Kidney (tissue), 14 donors: ENCODE data around the gene KLHL11. TPM values are rescaled to one million over a fixed set of nuclear protein-coding genes. Genes with fewer than 3 reads are reported as not detected.
A peak's percentile ranks its signal among the peaks of the same experiment; 100 is the strongest.

ENCODE experiments used
- DNase-seq, 5 donors: peaks; one replicate each; pipeline ENCODE4 v3.0.0-alpha.2; 2013 to 2020
- FAIRE-seq: peaks from 2 replicates; lab custom pipeline; 2012; peaks lifted over from hg19 to GRCh38; lab: Jason Lieb, UNC
- H3K27ac ChIP-seq, 2 donors: one replicate each; pipeline ENCODE4 v1.7.0; 2013; ENCODE audit warnings: low read depth in 2 of 2, low read length in 2 of 2, inconsistent platforms in 1 of 2
- H3K27me3 ChIP-seq: one replicate; pipeline ENCODE4 v1.7.1; 2013; ENCODE audit warnings: low read length, inconsistent platforms; ENCODE audit not compliant: control insufficient read depth, insufficient read depth
- H3K36me3 ChIP-seq, 3 donors: one replicate each; pipeline versions ENCODE4 v1.7.0 to v1.7.1; 2013; ENCODE audit warnings: low read length in 3 of 3, control low read depth in 1 of 3, inconsistent platforms in 1 of 3; ENCODE audit not compliant: insufficient read depth in 3 of 3, control insufficient read depth in 2 of 3
- H3K4me1 ChIP-seq, 3 donors: one replicate each; pipeline versions ENCODE4 v1.7.0 to v1.7.1; 2013; ENCODE audit warnings: low read length in 3 of 3, inconsistent platforms in 1 of 3, low read depth in 1 of 3; ENCODE audit not compliant: control insufficient read depth in 2 of 3, insufficient read depth in 2 of 3
- H3K4me3 ChIP-seq, 3 donors: one replicate each; pipeline versions ENCODE4 v1.7.0 to v1.8.1; 2013; ENCODE audit warnings: low read length in 3 of 3, control low read depth in 1 of 3, inconsistent platforms in 1 of 3
- H3K9ac ChIP-seq, 3 donors: one replicate each; pipeline versions ENCODE4 v1.7.0 to v1.7.1; 2013; ENCODE audit warnings: low read length in 3 of 3, control low read depth in 1 of 3, inconsistent platforms in 1 of 3
- H3K9me3 ChIP-seq, 3 donors: one replicate each; pipeline versions ENCODE4 v1.7.0 to v1.7.1; 2013; ENCODE audit warnings: low read length in 3 of 3, control low read depth in 1 of 3, inconsistent platforms in 1 of 3; ENCODE audit not compliant: control insufficient read depth in 2 of 3, insufficient read depth in 1 of 3
- CTCF ChIP-seq: IDR thresholded peaks from 3 replicates; pipeline ENCODE4 v1.5.1; 2012; ENCODE audit warnings: mild to moderate bottlenecking, moderate library complexity, borderline replicate concordance; ENCODE audit not compliant: insufficient read depth; ENCODE audit errors: extremely low read depth
- intact Hi-C: fragments of 100-400 bp; cut with DNase I; formaldehyde crosslinking; loops from one replicate; pipeline ENCODE4 v1.11.1; 2022
- polyA plus RNA-seq: library from polyadenylated mRNA; stranded (reverse); fragments of 350-450 nt; fragmentation: Illumina TruSeq; extraction: RNeasy Lipid Tissue Mini Kit (QIAGEN cat#74804); gene quantifications from one replicate; pipeline ENCODE4 v1.2.3, GENCODE V29; 2014; ENCODE audit warnings: low read depth, low replicate concordance; ENCODE audit not compliant: insufficient read depth
- total RNA-seq: library from RNA; stranded (reverse); fragmentation: NEBNext Ultra II Directional; extraction: Animal tissue kit (Norgen Biotek cat#: 25700); gene quantifications from one replicate; pipeline ENCODE4 v1.2.1, GENCODE V29; 2021
- donor health status: control.
- donor health status: control.
- donor health status: control.
- donor health status: control.
- donor health status: control.
- donor health status: DM: yes; HTN: yes; CAD: no.
- donor health status: Normal renal cell carcinoma (clear cell type).

The KLHL11 gene
- total and polyA plus RNA-seq, 2 donors from 2014 or later = 0.37 to 16.1 TPM

- no peak overlapping the region for H3K4me3 ChIP-seq
- H3K9me3 ChIP-seq = no peaks in the 10 kb centered on the region
- no peaks in the 10 kb centered on the region for H3K27me3 ChIP-seq
- H3K36me3 ChIP-seq = no peaks in the 10 kb centered on the region
- peaks cover 0 to 10% (median 8%) of the 10 kb centered on the region in 3 donors for H3K4me1 ChIP-seq
- no peak overlapping the region for H3K9ac ChIP-seq
- no peak for DNase-seq
- intact Hi-C loops = no loop called here
- no peak for FAIRE-seq
- TF ChIP-seq CTCF = no peak
- H3K27ac ChIP-seq = no peak overlapping the region
Observed at GRCh38 chr17:41816637-41817320, 48.4 kb downstream of the KLHL11 start.

- TF ChIP-seq CTCF = no peak
- DNase-seq = peak in 4 of 5 donors; percentile 35 to 74 (median 47)
- H3K27ac ChIP-seq = no peak overlapping the region
- H3K4me3 ChIP-seq = peak overlapping the region in 1 of 3 donors; percentile 7
- intact Hi-C loops = no loop called here
- no peak overlapping the region for H3K9ac ChIP-seq
- no peak for FAIRE-seq
- no peaks in the 10 kb centered on the region for H3K9me3 ChIP-seq
- H3K27me3 ChIP-seq = no peaks in the 10 kb centered on the region
- H3K36me3 ChIP-seq = no peaks in the 10 kb centered on the region
- H3K4me1 ChIP-seq = peaks cover 0 to 21% (median 13%) of the 10 kb centered on the region in 3 donors
Observed at GRCh38 chr17:41814195-41814594, 51.0 kb downstream of the KLHL11 start.

GRCh38 chr17:41813699-41814124 is 51.5 kb downstream of the KLHL11 start:
- intact Hi-C loops = no loop called here
- Histone ChIP-seq H3K36me3 (no peaks in the 10 kb centered on the region), H3K27ac (no peak overlapping the region), H3K27me3 (no peaks in the 10 kb centered on the region), H3K4me3 (peak overlapping the region in 1 of 3 donors; percentile 84), H3K9me3 (no peaks in the 10 kb centered on the region), H3K4me1 (peaks cover 0 to 21% (median 13%) of the 10 kb centered on the region in 3 donors), H3K9ac (no peak overlapping the region)
- no peak for TF ChIP-seq CTCF
- DNase-seq (peak in 1 of 5 donors; percentile 53), FAIRE-seq (no peak)
